ENCODE measurements around the gene EVI5L.
"Not testable (repeated sequence)": the region's sequence is repeated elsewhere in the genome, so short reads cannot be mapped to it uniquely, and the experiment has no call there.

The EVI5L gene

GRCh38 chr19:7815325-7815724, 14.7 kb upstream of the EVI5L start:
- Histone ChIP-seq H3K9me3 (ENCODE audit: control insufficient read depth in 1 of 2, low read length in 2 of 2) (peaks cover 2 to 8% of the 10 kb centered on the region in 2 donors), H3K4me3 (ENCODE audit: low read depth in 1 of 2, low read length in 2 of 2) (no peak overlapping the region), H3K27ac (ENCODE audit: low read depth, low read length) (no peak overlapping the region), H3K27me3 (ENCODE audit: control insufficient read depth in 1 of 2, insufficient read depth in 2 of 2, low read length in 2 of 2) (no peaks in the 10 kb centered on the region), H3K4me1 (ENCODE audit: control insufficient read depth in 1 of 2, insufficient read depth in 2 of 2, low read length in 2 of 2) (no peaks in the 10 kb centered on the region), H3K9ac (ENCODE audit: low read depth in 1 of 2, low read length in 2 of 2) (no peak overlapping the region), H3K36me3 (ENCODE audit: control insufficient read depth in 1 of 2, insufficient read depth in 2 of 2, low read length in 2 of 2) (no peaks in the 10 kb centered on the region)

GRCh38 chr19:7816040-7816439, 14.0 kb upstream of the EVI5L start:
- not testable (repeated sequence) for H3K4me1 ChIP-seq (ENCODE audit: control insufficient read depth in 1 of 2, insufficient read depth in 2 of 2, low read length in 2 of 2); H3K27ac ChIP-seq (ENCODE audit: low read depth, low read length); H3K4me3 ChIP-seq (ENCODE audit: low read depth in 1 of 2, low read length in 2 of 2); H3K27me3 ChIP-seq (ENCODE audit: control insufficient read depth in 1 of 2, insufficient read depth in 2 of 2, low read length in 2 of 2); H3K36me3 ChIP-seq (ENCODE audit: control insufficient read depth in 1 of 2, insufficient read depth in 2 of 2, low read length in 2 of 2); H3K9ac ChIP-seq (ENCODE audit: low read depth in 1 of 2, low read length in 2 of 2); H3K9me3 ChIP-seq (ENCODE audit: control insufficient read depth in 1 of 2, low read length in 2 of 2)

GRCh38 chr19:7817801-7818200, 12.2 kb upstream of the EVI5L start:
- Histone ChIP-seq H3K27me3 (ENCODE audit: control insufficient read depth in 1 of 2, insufficient read depth in 2 of 2, low read length in 2 of 2) (peaks cover 0 to 6% of the 10 kb centered on the region in 2 donors), H3K36me3 (ENCODE audit: control insufficient read depth in 1 of 2, insufficient read depth in 2 of 2, low read length in 2 of 2) (no peaks in the 10 kb centered on the region), H3K4me1 (ENCODE audit: control insufficient read depth in 1 of 2, insufficient read depth in 2 of 2, low read length in 2 of 2) (no peaks in the 10 kb centered on the region), H3K4me3 (ENCODE audit: low read depth in 1 of 2, low read length in 2 of 2) (no peak overlapping the region), H3K27ac (ENCODE audit: low read depth, low read length) (no peak overlapping the region), H3K9me3 (ENCODE audit: control insufficient read depth in 1 of 2, low read length in 2 of 2) (peaks cover 0 to 8% of the 10 kb centered on the region in 2 donors), H3K9ac (ENCODE audit: low read depth in 1 of 2, low read length in 2 of 2) (no peak overlapping the region)

- Histone ChIP-seq H3K27me3 (ENCODE audit: control insufficient read depth in 1 of 2, insufficient read depth in 2 of 2, low read length in 2 of 2) (peaks cover 0 to 6% of the 10 kb centered on the region in 2 donors), H3K36me3 (ENCODE audit: control insufficient read depth in 1 of 2, insufficient read depth in 2 of 2, low read length in 2 of 2) (no peaks in the 10 kb centered on the region), H3K27ac (ENCODE audit: low read depth, low read length) (no peak overlapping the region), H3K4me1 (ENCODE audit: control insufficient read depth in 1 of 2, insufficient read depth in 2 of 2, low read length in 2 of 2) (no peaks in the 10 kb centered on the region), H3K9ac (ENCODE audit: low read depth in 1 of 2, low read length in 2 of 2) (no peak overlapping the region), H3K4me3 (ENCODE audit: low read depth in 1 of 2, low read length in 2 of 2) (no peak overlapping the region), H3K9me3 (ENCODE audit: control insufficient read depth in 1 of 2, low read length in 2 of 2) (peaks cover 0 to 8% of the 10 kb centered on the region in 2 donors)
These were observed 11.2 kb upstream of the EVI5L start for GRCh38 chr19:7818806-7819205.

GRCh38 chr19:7819337-7819736, 10.7 kb upstream of the EVI5L start:
- Histone ChIP-seq H3K27ac (ENCODE audit: low read depth, low read length) (no peak overlapping the region), H3K27me3 (ENCODE audit: control insufficient read depth in 1 of 2, insufficient read depth in 2 of 2, low read length in 2 of 2) (peaks cover 0 to 6% of the 10 kb centered on the region in 2 donors), H3K9ac (ENCODE audit: low read depth in 1 of 2, low read length in 2 of 2) (no peak overlapping the region), H3K9me3 (ENCODE audit: control insufficient read depth in 1 of 2, low read length in 2 of 2) (peaks cover 0 to 8% of the 10 kb centered on the region in 2 donors), H3K4me3 (ENCODE audit: low read depth in 1 of 2, low read length in 2 of 2) (no peak overlapping the region), H3K4me1 (ENCODE audit: control insufficient read depth in 1 of 2, insufficient read depth in 2 of 2, low read length in 2 of 2) (no peaks in the 10 kb centered on the region), H3K36me3 (ENCODE audit: control insufficient read depth in 1 of 2, insufficient read depth in 2 of 2, low read length in 2 of 2) (no peaks in the 10 kb centered on the region)

GRCh38 chr19:7820588-7820987, 9.4 kb upstream of the EVI5L start:
- no peaks in the 10 kb centered on the region for H3K4me1 ChIP-seq (ENCODE audit: control insufficient read depth in 1 of 2, insufficient read depth in 2 of 2, low read length in 2 of 2)
- H3K27ac ChIP-seq (ENCODE audit: low read depth, low read length): no peak overlapping the region
- H3K4me3 ChIP-seq (ENCODE audit: low read depth in 1 of 2, low read length in 2 of 2): no peak overlapping the region
- no peak overlapping the region for H3K9ac ChIP-seq (ENCODE audit: low read depth in 1 of 2, low read length in 2 of 2)
- H3K27me3 ChIP-seq (ENCODE audit: control insufficient read depth in 1 of 2, insufficient read depth in 2 of 2, low read length in 2 of 2): peaks cover 0 to 6% of the 10 kb centered on the region in 2 donors
- H3K36me3 ChIP-seq (ENCODE audit: control insufficient read depth in 1 of 2, insufficient read depth in 2 of 2, low read length in 2 of 2): no peaks in the 10 kb centered on the region
- H3K9me3 ChIP-seq (ENCODE audit: control insufficient read depth in 1 of 2, low read length in 2 of 2): peaks cover 0 to 8% of the 10 kb centered on the region in 2 donors

- Histone ChIP-seq H3K9ac (ENCODE audit: low read depth in 1 of 2, low read length in 2 of 2) (no peak overlapping the region), H3K4me1 (ENCODE audit: control insufficient read depth in 1 of 2, insufficient read depth in 2 of 2, low read length in 2 of 2) (no peaks in the 10 kb centered on the region), H3K9me3 (ENCODE audit: control insufficient read depth in 1 of 2, low read length in 2 of 2) (peaks cover 0 to 3% of the 10 kb centered on the region in 2 donors), H3K36me3 (ENCODE audit: control insufficient read depth in 1 of 2, insufficient read depth in 2 of 2, low read length in 2 of 2) (no peaks in the 10 kb centered on the region), H3K27me3 (ENCODE audit: control insufficient read depth in 1 of 2, insufficient read depth in 2 of 2, low read length in 2 of 2) (peaks cover 0 to 6% of the 10 kb centered on the region in 2 donors), H3K4me3 (ENCODE audit: low read depth in 1 of 2, low read length in 2 of 2) (no peak overlapping the region), H3K27ac (ENCODE audit: low read depth, low read length) (no peak overlapping the region)
These were observed 7.0 kb upstream of the EVI5L start for GRCh38 chr19:7822910-7823515.

- Histone ChIP-seq H3K27me3 (ENCODE audit: control insufficient read depth in 1 of 2, insufficient read depth in 2 of 2, low read length in 2 of 2) (peaks cover 0 to 6% of the 10 kb centered on the region in 2 donors), H3K36me3 (ENCODE audit: control insufficient read depth in 1 of 2, insufficient read depth in 2 of 2, low read length in 2 of 2) (no peaks in the 10 kb centered on the region), H3K9ac (ENCODE audit: low read depth in 1 of 2, low read length in 2 of 2) (no peak overlapping the region), H3K9me3 (ENCODE audit: control insufficient read depth in 1 of 2, low read length in 2 of 2) (peaks cover 0 to under 1% of the 10 kb centered on the region in 2 donors), H3K27ac (ENCODE audit: low read depth, low read length) (no peak overlapping the region), H3K4me1 (ENCODE audit: control insufficient read depth in 1 of 2, insufficient read depth in 2 of 2, low read length in 2 of 2) (peaks cover 0 to under 1% of the 10 kb centered on the region in 2 donors), H3K4me3 (ENCODE audit: low read depth in 1 of 2, low read length in 2 of 2) (no peak overlapping the region)
These were observed 6.2 kb upstream of the EVI5L start for GRCh38 chr19:7823686-7824301.

GRCh38 chr19:7829166-7829520, 875 bp upstream of the EVI5L start:
- Histone ChIP-seq H3K36me3 (ENCODE audit: control insufficient read depth in 1 of 2, insufficient read depth in 2 of 2, low read length in 2 of 2) (no peaks in the 10 kb centered on the region), H3K9ac (ENCODE audit: low read depth in 1 of 2, low read length in 2 of 2) (no peak overlapping the region), H3K4me1 (ENCODE audit: control insufficient read depth in 1 of 2, insufficient read depth in 2 of 2, low read length in 2 of 2) (peaks cover 21 to 31% of the 10 kb centered on the region in 2 donors), H3K27me3 (ENCODE audit: control insufficient read depth in 1 of 2, insufficient read depth in 2 of 2, low read length in 2 of 2) (no peaks in the 10 kb centered on the region), H3K27ac (ENCODE audit: low read depth, low read length) (no peak overlapping the region), H3K9me3 (ENCODE audit: control insufficient read depth in 1 of 2, low read length in 2 of 2) (no peaks in the 10 kb centered on the region), H3K4me3 (ENCODE audit: low read depth in 1 of 2, low read length in 2 of 2) (peak overlapping the region; percentile 55 to 61)

- H3K27me3 ChIP-seq (ENCODE audit: control insufficient read depth in 1 of 2, insufficient read depth in 2 of 2, low read length in 2 of 2): no peaks in the 10 kb centered on the region
- peak overlapping the region; percentile 60 to 66 for H3K4me3 ChIP-seq (ENCODE audit: low read depth in 1 of 2, low read length in 2 of 2)
- no peaks in the 10 kb centered on the region for H3K9me3 ChIP-seq (ENCODE audit: control insufficient read depth in 1 of 2, low read length in 2 of 2)
- no peak overlapping the region for H3K27ac ChIP-seq (ENCODE audit: low read depth, low read length)
- peaks cover 21 to 31% of the 10 kb centered on the region in 2 donors for H3K4me1 ChIP-seq (ENCODE audit: control insufficient read depth in 1 of 2, insufficient read depth in 2 of 2, low read length in 2 of 2)
- peak overlapping the region in 1 of 2 donors; percentile 18 for H3K9ac ChIP-seq (ENCODE audit: low read depth in 1 of 2, low read length in 2 of 2)
- H3K36me3 ChIP-seq (ENCODE audit: control insufficient read depth in 1 of 2, insufficient read depth in 2 of 2, low read length in 2 of 2): no peaks in the 10 kb centered on the region
These were observed 304 bp downstream of the EVI5L start for GRCh38 chr19:7830272-7830771.
